ENCODE results near the gene CMTM6.

The CMTM6 gene

GRCh38 chr3:32500231-32500630, 2.4 kb downstream of the CMTM6 start:
- Histone ChIP-seq H3K27ac (ENCODE audit: low read depth, low read length) (no peak overlapping the region), H3K36me3 (ENCODE audit: insufficient read depth, low read length) (no peaks in the 10 kb centered on the region), H2AFZ (ENCODE audit: low read length, unreplicated experiment) (no peak overlapping the region), H3K27me3 (ENCODE audit: insufficient read depth, low read length) (no peaks in the 10 kb centered on the region), H3K4me1 (ENCODE audit: control insufficient read depth, insufficient read depth, low read length, unreplicated experiment) (peaks cover 8% of the 10 kb centered on the region), H3K79me2 (ENCODE audit: control insufficient read depth, insufficient read depth, low read length, unreplicated experiment) (peaks cover 47% of the 10 kb centered on the region), H3K4me3 (ENCODE audit: low read depth, low read length) (no peak overlapping the region)

DNA sequence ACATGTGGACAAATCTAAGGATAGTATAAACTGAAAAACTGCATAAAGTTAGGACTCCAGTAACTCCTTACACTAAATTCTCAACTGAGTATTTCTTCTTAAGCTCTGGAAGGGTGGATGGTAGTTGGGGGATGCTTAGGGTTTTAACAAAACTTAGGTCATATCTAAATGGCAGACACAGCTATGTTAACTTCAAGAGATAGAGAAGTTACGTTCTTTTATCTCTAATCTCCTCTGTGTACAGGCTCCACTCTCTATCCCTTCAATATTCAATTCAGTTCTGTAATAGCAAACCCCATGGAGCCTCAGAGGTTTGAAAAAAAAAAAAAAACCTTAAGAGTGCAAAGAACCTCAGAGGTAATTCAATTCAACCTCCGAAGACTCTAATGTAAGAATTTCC, 3.1 kb downstream of the CMTM6 start:
- peaks cover 9% of the 10 kb centered on the region for H3K4me1 ChIP-seq (ENCODE audit: control insufficient read depth, insufficient read depth, low read length, unreplicated experiment)
- H2AFZ ChIP-seq (ENCODE audit: low read length, unreplicated experiment), result no peak overlapping the region
- no peak overlapping the region for H3K4me3 ChIP-seq (ENCODE audit: low read depth, low read length)
- no peaks in the 10 kb centered on the region for H3K27me3 ChIP-seq (ENCODE audit: insufficient read depth, low read length)
- H3K36me3 ChIP-seq (ENCODE audit: insufficient read depth, low read length), result no peaks in the 10 kb centered on the region
- H3K79me2 ChIP-seq (ENCODE audit: control insufficient read depth, insufficient read depth, low read length, unreplicated experiment), result peaks cover 48% of the 10 kb centered on the region
- no peak overlapping the region for H3K27ac ChIP-seq (ENCODE audit: low read depth, low read length)

DNA sequence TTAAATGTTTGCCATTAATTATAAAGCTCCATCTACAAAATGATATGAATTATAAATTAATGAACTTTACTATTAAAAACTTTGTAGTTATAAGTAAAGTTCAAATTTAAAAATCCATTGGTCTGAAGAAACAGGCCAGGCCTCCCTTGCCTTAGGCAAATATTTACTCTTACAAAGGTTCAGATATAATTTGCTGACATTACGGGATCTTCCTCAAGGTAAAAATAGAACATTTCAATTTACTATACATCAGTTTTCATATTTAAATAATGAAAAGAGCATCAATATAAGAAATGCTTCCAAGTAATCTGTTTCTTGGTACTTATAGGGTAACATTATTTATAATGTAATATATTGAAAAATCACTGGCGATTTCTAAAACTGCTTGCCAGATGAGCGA, 3.7 kb downstream of the CMTM6 start:
- H3K36me3 ChIP-seq (ENCODE audit: insufficient read depth, low read length), result no peaks in the 10 kb centered on the region
- no peak overlapping the region for H2AFZ ChIP-seq (ENCODE audit: low read length, unreplicated experiment)
- no peaks in the 10 kb centered on the region for H3K27me3 ChIP-seq (ENCODE audit: insufficient read depth, low read length)
- no peak overlapping the region for H3K4me3 ChIP-seq (ENCODE audit: low read depth, low read length)
- H3K27ac ChIP-seq (ENCODE audit: low read depth, low read length), result no peak overlapping the region
- peaks cover 15% of the 10 kb centered on the region for H3K4me1 ChIP-seq (ENCODE audit: control insufficient read depth, insufficient read depth, low read length, unreplicated experiment)
- H3K79me2 ChIP-seq (ENCODE audit: control insufficient read depth, insufficient read depth, low read length, unreplicated experiment), result peaks cover 54% of the 10 kb centered on the region

DNA sequence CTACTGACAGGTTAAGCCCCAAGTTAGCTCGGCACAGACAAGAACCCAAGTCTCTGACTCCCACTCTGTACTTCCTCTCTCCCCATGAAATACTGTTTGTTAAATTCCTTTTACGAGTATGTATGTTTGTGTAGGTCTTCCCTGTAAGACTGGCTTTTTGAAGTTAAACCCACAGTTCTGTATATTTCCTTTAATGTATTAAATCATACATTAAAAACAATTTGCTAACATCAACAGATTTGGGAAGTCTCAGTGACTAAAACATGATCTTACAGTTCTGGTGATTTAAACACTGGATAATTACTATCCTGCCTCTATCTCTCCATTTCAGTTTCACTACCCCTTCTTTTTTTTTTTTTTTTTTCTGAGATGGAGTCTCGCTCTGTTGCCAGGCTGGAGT, 4.4 kb downstream of the CMTM6 start:
- no peak overlapping the region for H3K27ac ChIP-seq (ENCODE audit: low read depth, low read length)
- peaks cover 23% of the 10 kb centered on the region for H3K4me1 ChIP-seq (ENCODE audit: control insufficient read depth, insufficient read depth, low read length, unreplicated experiment)
- no peaks in the 10 kb centered on the region for H3K27me3 ChIP-seq (ENCODE audit: insufficient read depth, low read length)
- no peak overlapping the region for H3K4me3 ChIP-seq (ENCODE audit: low read depth, low read length)
- no peaks in the 10 kb centered on the region for H3K36me3 ChIP-seq (ENCODE audit: insufficient read depth, low read length)
- H3K79me2 ChIP-seq (ENCODE audit: control insufficient read depth, insufficient read depth, low read length, unreplicated experiment), result peaks cover 62% of the 10 kb centered on the region
- H2AFZ ChIP-seq (ENCODE audit: low read length, unreplicated experiment), result no peak overlapping the region

DNA sequence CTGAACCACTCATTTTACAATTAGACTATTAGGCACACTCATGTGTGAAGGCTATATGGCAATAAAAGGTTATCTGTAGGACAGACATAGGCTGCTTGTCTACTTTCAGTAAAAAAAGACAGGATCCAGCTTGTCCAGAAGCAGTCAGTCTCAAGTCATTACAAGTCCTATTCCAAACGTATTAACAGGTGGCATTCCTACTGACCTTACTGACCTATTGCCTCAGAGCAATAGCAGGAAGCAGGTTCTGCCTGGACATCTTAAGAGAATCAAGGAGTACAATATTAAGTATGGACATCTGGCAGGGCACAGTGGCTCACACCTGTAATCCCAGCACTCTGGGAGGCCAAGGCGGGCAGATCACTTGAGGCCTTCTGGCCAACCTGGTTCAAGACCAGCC, 7.0 kb downstream of the CMTM6 start:
- H3K27ac ChIP-seq (ENCODE audit: low read depth, low read length), result no peak overlapping the region
- H2AFZ ChIP-seq (ENCODE audit: low read length, unreplicated experiment), result no peak overlapping the region
- H3K27me3 ChIP-seq (ENCODE audit: insufficient read depth, low read length), result no peaks in the 10 kb centered on the region
- H3K4me1 ChIP-seq (ENCODE audit: control insufficient read depth, insufficient read depth, low read length, unreplicated experiment), result peaks cover 27% of the 10 kb centered on the region
- no peak overlapping the region for H3K4me3 ChIP-seq (ENCODE audit: low read depth, low read length)
- no peaks in the 10 kb centered on the region for H3K36me3 ChIP-seq (ENCODE audit: insufficient read depth, low read length)
- H3K79me2 ChIP-seq (ENCODE audit: control insufficient read depth, insufficient read depth, low read length, unreplicated experiment), result peaks cover 57% of the 10 kb centered on the region

- Histone ChIP-seq H3K79me2 (ENCODE audit: control insufficient read depth, insufficient read depth, low read length, unreplicated experiment) (peaks cover 52% of the 10 kb centered on the region), H3K27me3 (ENCODE audit: insufficient read depth, low read length) (no peaks in the 10 kb centered on the region), H2AFZ (ENCODE audit: low read length, unreplicated experiment) (no peak overlapping the region), H3K4me3 (ENCODE audit: low read depth, low read length) (no peak overlapping the region), H3K27ac (ENCODE audit: low read depth, low read length) (no peak overlapping the region), H3K36me3 (ENCODE audit: insufficient read depth, low read length) (no peaks in the 10 kb centered on the region), H3K4me1 (ENCODE audit: control insufficient read depth, insufficient read depth, low read length, unreplicated experiment) (peaks cover 22% of the 10 kb centered on the region)
These were observed 7.6 kb downstream of the CMTM6 start for GRCh38 chr3:32495085-32495484.

DNA sequence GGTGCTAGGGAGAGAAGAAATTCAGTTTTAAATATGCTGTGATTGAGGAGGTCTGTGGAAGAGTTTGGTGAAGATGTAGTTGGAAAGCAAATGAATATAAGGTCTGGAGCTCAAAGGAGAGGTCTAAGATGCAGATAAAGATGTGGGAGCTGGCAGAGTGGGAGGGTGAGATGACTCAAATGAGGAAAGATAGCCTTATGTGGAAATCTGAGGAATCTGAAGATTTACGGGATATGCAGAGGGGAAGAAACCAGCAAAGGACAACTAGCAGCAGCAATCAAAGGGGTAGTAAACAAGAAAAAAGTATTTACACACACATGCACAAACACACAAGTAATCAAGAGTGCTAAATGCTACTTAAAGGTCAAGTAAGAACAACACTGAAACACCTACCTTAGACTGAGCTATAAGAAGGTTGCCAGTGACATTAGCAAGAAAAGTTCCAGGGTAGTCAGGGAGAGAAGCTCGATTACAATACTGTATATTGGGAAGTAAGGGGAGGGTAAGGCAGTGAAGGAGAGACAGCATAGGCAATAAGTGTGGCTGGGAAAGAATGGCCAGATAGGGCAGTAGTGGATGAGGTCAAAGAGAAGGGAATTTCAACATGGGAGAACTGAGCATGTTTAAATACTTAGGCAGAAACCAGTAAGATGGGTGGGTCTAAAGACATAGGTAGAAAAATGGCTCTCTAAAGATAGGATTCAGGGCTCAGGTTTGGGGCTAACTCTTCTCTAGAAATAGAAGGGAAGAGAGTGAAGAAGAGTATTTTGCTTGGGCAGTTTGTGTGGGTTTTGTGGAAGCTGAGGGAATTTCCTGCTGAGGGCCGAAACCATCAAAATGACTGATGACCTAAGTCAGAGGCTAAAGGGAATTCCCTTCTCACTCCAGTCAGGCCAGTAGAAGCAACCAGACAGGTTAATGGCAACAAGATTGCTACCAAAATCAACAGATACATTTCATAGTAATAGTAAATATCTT, 8.9 kb downstream of the CMTM6 start:
- Histone ChIP-seq H3K36me3 (ENCODE audit: insufficient read depth, low read length) (no peaks in the 10 kb centered on the region), H3K27me3 (ENCODE audit: insufficient read depth, low read length) (no peaks in the 10 kb centered on the region), H3K27ac (ENCODE audit: low read depth, low read length) (no peak overlapping the region), H3K79me2 (ENCODE audit: control insufficient read depth, insufficient read depth, low read length, unreplicated experiment) (peaks cover 43% of the 10 kb centered on the region), H3K4me1 (ENCODE audit: control insufficient read depth, insufficient read depth, low read length, unreplicated experiment) (peaks cover 22% of the 10 kb centered on the region), H2AFZ (ENCODE audit: low read length, unreplicated experiment) (no peak overlapping the region), H3K4me3 (ENCODE audit: low read depth, low read length) (no peak overlapping the region)

DNA sequence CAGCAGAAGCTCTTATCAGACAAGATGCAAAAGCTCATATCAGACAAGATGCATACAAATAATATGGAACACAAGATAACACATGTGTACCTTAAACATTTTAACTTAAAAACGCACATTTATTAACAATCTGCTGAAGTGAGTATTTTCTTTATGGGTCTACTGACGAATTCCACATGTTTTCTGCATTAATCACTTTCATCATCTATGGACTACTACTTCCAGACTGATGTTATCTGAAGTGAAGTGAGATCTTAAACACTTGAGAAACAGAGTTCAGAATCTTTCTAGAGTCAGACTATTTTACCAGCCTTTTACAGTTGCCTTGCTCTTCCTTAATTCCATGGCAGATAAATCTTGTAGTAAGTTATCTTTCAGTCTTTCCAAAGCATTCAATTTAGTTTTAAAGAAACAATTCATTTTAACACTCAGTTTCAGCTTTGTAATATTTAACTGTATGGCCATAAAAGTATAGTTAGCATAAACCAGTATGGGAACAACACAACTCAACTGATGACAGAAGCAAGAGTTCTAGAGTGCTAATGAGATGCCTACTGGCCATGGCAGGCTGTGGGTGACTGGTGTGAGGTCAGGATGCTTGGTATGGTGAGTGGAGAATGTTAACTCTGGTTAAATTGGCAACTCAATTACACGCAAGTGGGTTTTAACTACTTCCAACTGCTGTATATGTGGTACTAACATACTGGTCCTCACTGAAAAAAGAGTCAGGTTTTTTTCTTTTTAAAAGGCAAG, 9.8 kb downstream of the CMTM6 start:
- Histone ChIP-seq H2AFZ (ENCODE audit: low read length, unreplicated experiment) (no peak overlapping the region), H3K79me2 (ENCODE audit: control insufficient read depth, insufficient read depth, low read length, unreplicated experiment) (peaks cover 38% of the 10 kb centered on the region), H3K4me1 (ENCODE audit: control insufficient read depth, insufficient read depth, low read length, unreplicated experiment) (peaks cover 30% of the 10 kb centered on the region), H3K4me3 (ENCODE audit: low read depth, low read length) (no peak overlapping the region), H3K27me3 (ENCODE audit: insufficient read depth, low read length) (no peaks in the 10 kb centered on the region), H3K27ac (ENCODE audit: low read depth, low read length) (no peak overlapping the region), H3K36me3 (ENCODE audit: insufficient read depth, low read length) (no peaks in the 10 kb centered on the region)

- peaks cover 8% of the 10 kb centered on the region for H3K36me3 ChIP-seq (ENCODE audit: insufficient read depth, low read length)
- H3K4me3 ChIP-seq (ENCODE audit: low read depth, low read length), result no peak overlapping the region
- no peaks in the 10 kb centered on the region for H3K27me3 ChIP-seq (ENCODE audit: insufficient read depth, low read length)
- peaks cover 13% of the 10 kb centered on the region for H3K79me2 ChIP-seq (ENCODE audit: control insufficient read depth, insufficient read depth, low read length, unreplicated experiment)
- peaks cover 18% of the 10 kb centered on the region for H3K4me1 ChIP-seq (ENCODE audit: control insufficient read depth, insufficient read depth, low read length, unreplicated experiment)
- H2AFZ ChIP-seq (ENCODE audit: low read length, unreplicated experiment), result no peak overlapping the region
- H3K27ac ChIP-seq (ENCODE audit: low read depth, low read length), result no peak overlapping the region
These were observed 14.1 kb downstream of the CMTM6 start for GRCh38 chr3:32488474-32489008.

GRCh38 chr3:32487781-32488473, 14.7 kb downstream of the CMTM6 start:
- Histone ChIP-seq H3K79me2 (ENCODE audit: control insufficient read depth, insufficient read depth, low read length, unreplicated experiment) (peaks cover 7% of the 10 kb centered on the region), H3K4me1 (ENCODE audit: control insufficient read depth, insufficient read depth, low read length, unreplicated experiment) (peaks cover 11% of the 10 kb centered on the region), H3K27ac (ENCODE audit: low read depth, low read length) (no peak overlapping the region), H3K27me3 (ENCODE audit: insufficient read depth, low read length) (no peaks in the 10 kb centered on the region), H3K4me3 (ENCODE audit: low read depth, low read length) (no peak overlapping the region), H2AFZ (ENCODE audit: low read length, unreplicated experiment) (no peak overlapping the region), H3K36me3 (ENCODE audit: insufficient read depth, low read length) (peaks cover 8% of the 10 kb centered on the region)
